Stimulated activated CD8-positive, alpha-beta memory T cell treated with anti-CD3 and anti-CD28 coated beads, Interleukin-15, amount 100 ng/mL, for 1 hour (primary cell): ENCODE measurements around the gene PAXIP1.
"Not testable (repeated sequence)": the region's sequence is repeated elsewhere in the genome, so short reads cannot be mapped to it uniquely, and the experiment has no call there.

Experiments used
- DNase-seq: peaks from one replicate; pipeline ENCODE4 v3.0.0-alpha.2; 2020; ENCODE audit warnings: low read depth

PAXIP1 gene

DNA sequence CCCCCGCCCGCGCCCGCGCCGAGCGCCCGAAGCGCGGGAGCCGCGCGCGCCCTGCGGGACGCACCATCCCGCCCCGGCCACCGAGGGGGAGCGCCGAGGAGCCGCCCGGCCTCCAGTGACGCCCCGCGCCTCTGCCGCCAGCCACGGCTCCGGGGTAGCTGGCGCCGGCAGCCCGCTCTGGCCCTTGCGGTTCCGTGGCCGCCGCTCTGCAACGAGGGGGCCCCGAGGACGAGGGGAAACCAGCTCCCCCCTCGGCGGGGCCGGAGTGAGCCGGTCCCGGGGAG is at the start of gene PAXIP1:
PAXIP1 (minus strand) TSS at position 33 of the 284 bp plus-strand sequence. CDS start 195 bp downstream, outside the sequence.
- DNase-seq, result peak; percentile 11

DNA sequence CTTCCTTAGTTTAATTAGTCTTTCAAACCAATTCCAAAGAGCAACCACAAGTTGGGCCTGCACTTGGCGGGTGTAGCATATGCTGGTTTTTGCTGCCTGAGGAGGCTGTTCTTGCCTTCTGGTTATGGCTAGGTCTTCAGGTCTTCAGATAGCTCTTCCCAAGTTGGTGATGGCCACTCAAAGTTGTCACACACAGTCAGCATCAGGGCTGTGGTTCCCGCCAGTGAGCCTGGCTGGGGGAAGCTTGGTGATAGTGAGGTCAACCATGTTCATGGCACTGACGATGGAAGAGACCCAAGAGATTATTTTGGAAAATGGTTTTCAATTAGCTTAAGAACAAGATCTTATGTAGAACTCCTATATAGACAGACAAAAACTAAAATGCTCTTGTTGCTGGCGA is 48.4 kb upstream of the PAXIP1 start:
- DNase-seq, result no peak

DNA sequence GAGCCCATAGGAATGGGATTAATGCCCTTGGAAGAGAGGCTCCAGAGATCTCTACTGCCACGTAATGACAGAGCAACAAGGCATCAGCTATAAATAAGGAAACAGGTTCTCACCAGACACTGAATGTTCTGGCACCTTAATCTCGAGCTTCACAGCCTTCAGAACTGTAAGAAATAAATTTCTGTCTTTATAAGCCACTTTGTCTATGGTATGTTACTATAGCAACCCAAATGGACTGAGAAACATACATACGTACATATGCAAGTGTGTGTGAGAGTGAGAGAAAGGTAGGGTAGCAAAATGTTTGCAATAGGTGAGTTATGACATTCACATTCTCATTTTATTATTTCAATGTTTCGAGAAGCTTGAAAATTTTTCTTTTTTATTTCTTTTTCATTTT is 45.1 kb upstream of the PAXIP1 start:
- no peak for DNase-seq

DNA sequence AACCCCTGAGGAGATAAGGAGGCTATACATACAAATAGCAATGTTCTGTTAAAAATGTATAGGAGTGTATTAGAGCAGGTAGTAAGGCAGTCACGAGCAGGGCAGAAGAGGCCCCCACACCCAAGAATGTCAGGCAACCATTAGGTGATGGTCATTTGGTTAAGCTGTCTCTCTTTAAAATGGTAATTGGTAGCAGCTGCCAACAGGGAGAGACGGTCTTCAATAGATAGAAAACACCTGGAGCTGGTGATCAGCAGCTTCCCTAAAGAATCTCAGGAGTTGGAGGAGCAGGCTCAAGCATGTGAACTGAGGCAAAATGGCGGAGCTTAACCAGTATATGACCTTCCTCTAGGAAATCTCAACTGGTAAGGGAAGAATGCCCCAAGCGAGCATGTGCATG is 40.8 kb upstream of the PAXIP1 start:
- no peak for DNase-seq

DNA sequence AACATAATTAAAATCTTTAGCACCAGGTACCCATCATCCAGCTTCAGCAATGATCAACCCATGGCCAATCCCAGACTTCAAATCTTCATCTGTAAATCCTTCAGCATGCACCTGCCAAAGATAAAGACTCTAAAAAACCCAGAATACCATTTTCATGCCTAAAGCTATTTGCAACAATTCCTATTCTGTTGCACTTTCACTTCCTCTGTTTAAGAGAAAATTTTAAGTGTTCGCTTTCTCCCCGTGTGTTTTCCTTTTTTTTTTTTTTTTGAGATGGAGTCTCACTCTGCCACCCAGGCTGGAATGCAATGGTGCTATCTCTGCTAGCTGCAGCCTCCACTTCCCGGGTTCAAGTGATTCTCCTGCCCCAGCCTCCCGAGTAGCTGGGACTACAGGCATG is 35.4 kb upstream of the PAXIP1 start:
- DNase-seq, result no peak

GRCh38 chr7:155034495-155034894 is 31.6 kb upstream of the PAXIP1 start:
- DNase-seq, result not testable (repeated sequence)

- DNase-seq, result no peak
These were observed 30.1 kb upstream of the PAXIP1 start for GRCh38 chr7:155032978-155033377.

- DNase-seq, result no peak
These were observed 25.0 kb upstream of the PAXIP1 start for GRCh38 chr7:155027879-155028278.

DNA sequence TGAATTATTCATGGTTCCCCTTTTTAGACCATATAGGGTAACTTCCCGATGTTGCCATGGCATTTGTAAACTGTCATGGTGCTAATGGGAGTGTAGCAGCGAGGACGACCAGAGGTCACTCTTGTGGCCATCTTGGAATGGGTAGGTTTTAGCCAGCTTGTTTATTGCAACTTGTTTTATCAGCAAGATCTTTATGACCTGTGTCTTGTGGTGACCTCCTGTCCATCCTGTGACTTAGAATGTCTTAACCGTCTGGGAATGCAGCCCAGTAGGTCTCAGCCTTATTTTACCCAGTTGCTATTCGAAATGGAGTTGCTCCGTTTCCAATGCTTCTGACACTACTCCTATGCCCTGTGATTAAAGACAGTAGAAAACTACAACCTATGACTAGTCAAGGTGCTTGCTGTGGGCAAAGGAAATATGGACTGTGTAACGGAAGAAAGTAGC is 18.8 kb upstream of the PAXIP1 start:
- no peak for DNase-seq

DNA sequence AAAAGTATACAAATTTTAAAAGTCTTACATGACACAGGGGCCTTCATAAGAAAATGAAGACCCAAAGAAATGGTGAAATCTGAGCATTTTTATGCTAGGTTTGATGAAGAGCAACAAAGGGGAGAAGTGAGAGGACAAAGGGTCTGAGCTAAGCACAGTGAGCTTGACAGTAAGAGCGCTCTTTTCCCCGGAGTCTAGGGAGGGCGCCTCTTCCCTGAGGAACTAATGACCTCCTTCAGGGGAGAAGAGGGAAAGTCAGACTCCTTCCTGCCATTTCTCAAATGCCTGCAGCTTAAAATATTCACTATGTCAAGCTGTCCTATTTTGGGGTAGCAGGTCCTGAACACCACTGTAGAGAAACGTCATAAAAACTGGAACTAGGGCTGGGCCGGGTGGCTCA is 18.1 kb upstream of the PAXIP1 start:
- DNase-seq, result no peak

- no peak for DNase-seq
These were observed 14.9 kb upstream of the PAXIP1 start for GRCh38 chr7:155017834-155018233.

- DNase-seq, result no peak
These were observed 8.2 kb upstream of the PAXIP1 start for GRCh38 chr7:155011086-155011485.

- DNase-seq, result no peak
These were observed 6.7 kb upstream of the PAXIP1 start for GRCh38 chr7:155009570-155010157.

- DNase-seq, result no peak
These were observed 5.0 kb upstream of the PAXIP1 start for GRCh38 chr7:155007947-155008346.

DNA sequence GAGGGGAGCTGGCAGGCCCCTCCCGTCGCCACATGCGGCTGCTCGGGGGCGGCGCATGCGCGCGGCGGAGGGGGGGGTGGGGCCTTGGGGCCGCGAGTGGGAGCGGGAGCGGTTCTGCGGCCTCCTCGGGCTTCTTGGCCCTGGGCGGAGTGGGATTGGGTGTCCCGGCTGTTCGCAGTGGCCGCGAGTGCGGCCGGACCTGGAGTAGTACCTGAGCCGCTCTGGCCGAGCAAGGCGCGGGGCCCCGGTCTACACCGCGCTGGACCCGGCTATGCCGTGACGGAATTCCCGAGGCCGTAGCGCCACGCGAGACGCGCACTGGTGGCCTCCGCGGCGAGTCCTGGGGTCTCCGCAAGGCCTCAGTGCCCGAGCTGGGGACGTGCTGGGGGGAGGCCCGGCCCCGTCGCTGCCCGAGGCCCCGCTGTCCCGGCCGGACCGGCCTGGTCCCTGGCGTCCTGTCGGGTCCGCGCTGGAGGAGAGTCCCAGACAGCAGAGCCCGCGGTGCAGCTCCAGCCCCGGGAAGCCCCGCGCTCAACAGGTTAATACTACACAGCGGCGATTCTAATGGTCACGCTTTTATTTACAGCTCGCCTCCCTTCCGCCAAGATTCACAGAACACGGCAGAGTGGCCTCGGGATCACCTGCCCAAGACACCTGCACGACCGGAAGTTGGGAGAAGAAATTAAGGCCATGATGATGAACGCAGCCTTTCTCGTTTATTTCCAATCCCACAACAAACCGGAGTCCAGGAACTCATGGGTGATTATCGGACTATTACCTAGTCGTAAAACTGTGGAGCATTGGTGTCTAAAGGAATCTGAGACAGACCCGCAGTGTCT is 671 bp upstream of the PAXIP1 start:
- peak; percentile 61 for DNase-seq

GRCh38 chr7:155002411-155003091 is 373 bp downstream of the PAXIP1 start:
- DNase-seq, result no peak

DNA sequence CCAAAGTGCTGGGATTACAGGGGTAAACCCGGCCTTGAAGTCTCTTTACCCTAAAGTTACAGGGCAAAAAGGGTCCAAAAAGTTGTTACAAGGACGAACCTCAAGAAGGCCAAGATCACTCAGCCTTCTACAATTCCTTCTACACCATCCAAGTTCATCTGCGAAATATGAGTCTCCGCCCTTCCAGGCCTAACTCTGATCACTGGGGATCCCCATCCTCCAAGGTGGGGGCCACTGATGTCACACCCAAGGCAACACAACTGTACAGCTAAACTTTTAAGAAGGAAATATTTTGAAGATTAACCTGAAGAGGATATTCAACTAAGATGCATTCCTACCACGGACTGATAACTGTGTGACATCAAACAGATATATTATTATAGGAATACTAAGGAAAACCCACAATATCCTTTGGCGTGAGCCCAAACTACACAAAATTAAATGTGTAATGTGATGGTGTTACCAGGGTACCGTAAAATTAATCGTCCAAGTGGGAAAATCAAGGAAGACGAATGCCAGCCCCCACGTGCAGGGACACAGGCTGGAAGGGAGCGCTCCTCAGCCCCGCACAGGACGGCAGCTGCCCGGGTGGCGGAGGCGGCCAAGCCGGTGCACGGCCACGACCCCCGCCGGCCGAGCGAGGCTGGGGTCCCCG is 1.0 kb downstream of the PAXIP1 start:
- DNase-seq, result no peak

DNA sequence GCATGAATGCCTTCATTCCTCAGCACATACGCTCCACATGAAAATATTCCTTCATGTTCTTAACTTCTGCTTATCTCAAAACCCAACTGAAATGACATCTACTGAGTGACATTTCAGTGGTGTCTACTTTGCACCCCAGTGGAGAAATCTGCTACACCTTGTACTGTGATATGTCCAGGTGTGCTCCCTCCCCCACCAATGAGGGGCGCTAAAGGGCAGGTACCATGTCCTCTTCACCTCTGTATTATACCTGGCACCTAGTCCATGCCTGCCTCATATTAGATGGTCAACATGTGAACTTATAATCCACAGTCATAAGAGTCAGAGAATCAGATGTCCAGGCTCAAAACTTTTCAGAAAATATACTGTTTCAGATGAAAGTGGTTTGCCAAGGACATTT is 2.1 kb downstream of the PAXIP1 start:
- DNase-seq, result no peak

DNA sequence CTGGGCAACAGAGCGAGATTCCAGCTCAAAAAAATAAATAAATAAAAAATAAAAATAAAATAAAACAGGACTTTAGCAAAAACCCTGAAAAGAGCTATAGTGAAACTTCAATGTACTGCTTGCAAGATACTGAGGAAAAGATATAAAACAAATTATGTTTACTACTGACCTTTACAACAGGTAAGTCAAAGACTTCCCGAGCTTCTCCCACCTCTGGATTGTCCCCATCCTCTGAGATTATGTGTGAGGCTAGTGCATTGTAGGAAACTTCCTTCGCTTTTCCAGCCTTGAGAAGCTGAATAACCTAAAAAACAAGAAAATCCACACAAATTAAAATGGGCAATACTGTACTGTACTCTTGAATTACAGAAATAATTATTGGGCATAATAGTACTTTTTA is 4.4 kb downstream of the PAXIP1 start:
- DNase-seq, result no peak

GRCh38 chr7:154997840-154998370 is 5.0 kb downstream of the PAXIP1 start:
- DNase-seq, result no peak

DNA sequence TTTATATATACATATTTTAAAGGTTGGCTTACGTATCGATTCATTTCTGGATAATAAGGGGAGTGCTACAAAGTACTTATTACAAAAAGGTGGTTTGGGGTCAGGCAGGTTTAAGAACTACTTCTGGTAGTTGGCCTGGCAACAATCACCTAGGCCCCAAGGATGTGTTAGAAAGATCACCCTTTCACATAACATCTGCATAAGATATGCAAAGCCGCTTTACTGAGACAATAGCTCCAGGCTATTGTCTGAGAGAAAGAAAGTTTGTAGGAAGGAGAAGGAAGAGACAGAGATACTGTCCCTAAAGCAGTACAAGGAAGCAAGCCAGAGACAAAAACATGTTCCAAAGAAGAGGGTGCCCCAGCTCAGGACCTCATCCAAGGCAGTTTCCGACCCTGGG is 6.2 kb downstream of the PAXIP1 start:
- DNase-seq, result no peak

GRCh38 chr7:154996101-154996500 is 6.8 kb downstream of the PAXIP1 start:
- no peak for DNase-seq

DNA sequence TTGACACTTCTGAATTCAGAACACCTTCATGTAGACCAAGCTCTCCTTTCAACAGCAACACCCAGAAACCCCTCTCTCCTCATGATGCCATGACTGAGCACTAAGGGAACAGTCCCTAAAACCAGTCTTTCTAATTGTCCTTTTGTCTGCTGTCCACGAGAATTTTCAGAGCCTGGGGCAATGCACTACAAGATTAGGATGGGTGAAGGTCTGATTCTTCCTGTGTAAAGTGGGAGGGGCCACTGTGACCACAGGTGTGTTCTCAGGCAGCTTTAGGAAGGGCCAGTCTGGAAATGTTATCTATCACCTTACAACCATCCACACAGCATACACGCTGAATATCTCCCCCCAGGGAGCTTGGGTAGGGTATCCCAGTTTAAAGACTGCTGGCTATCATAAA is 7.9 kb downstream of the PAXIP1 start:
- DNase-seq, result no peak
